H7 (cell line): ENCODE measurements around the gene MASP1. TPM values are rescaled to one million over a fixed set of nuclear protein-coding genes. Genes with fewer than 3 reads are reported as not detected.

Experiments
- DNase-seq: peaks from one replicate; pipeline ENCODE4 v3.0.0; 2012
- H3K27me3 ChIP-seq: 2 replicates; pipeline ENCODE4 v1.6.0; 2011; ENCODE audit warnings: mild to moderate bottlenecking, low read length; ENCODE audit not compliant: control insufficient read depth, insufficient read depth
- H3K36me3 ChIP-seq: replicated peaks from 2 replicates; pipeline ENCODE4 v1.5.1; 2011; ENCODE audit warnings: low read length; ENCODE audit not compliant: control insufficient read depth, insufficient read depth
- H3K4me3 ChIP-seq: 2 replicates; pipeline ENCODE4 v1.5.1; 2011; ENCODE audit warnings: low read depth, mild to moderate bottlenecking, control low read depth, low read length, moderate library complexity; ENCODE audit not compliant: insufficient read depth
- total RNA-seq: library from RNA; depleted of rRNA; stranded (reverse); fragments of >200 nt; shearing (Covaris generic); gene quantifications from 2 replicates; pipeline ENCODE4 v1.2.3, GENCODE V29; 2014

Gene MASP1
- total RNA-seq, 1 experiment from 2014 or later: 4.1 TPM

DNA sequence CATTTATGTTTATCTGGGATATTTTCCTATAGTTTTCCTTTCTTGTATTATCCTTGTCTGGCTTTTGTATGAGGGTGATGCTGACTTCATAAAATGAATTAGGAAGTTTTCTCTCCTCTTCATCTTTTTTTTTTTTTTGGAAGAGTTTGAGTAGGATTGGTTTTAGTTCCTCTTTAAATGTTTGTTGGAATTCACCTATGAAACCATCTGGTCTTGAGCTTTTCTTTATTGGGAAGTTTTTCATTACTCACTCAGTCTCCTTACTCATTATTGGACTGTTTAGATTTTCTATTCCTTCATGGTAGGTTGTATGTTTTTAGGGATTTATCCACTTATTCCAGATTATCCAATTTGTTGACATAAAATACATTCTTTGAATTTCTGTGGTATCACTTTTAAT lies 18.7 kb upstream of the MASP1 start:
- DNase-seq: no peak
- H3K4me3 ChIP-seq: no peak overlapping the region
- H3K27me3 ChIP-seq: no peaks in the 10 kb centered on the region; the same call in 1 of the 2 replicates
- no peaks in the 10 kb centered on the region for H3K36me3 ChIP-seq

DNA sequence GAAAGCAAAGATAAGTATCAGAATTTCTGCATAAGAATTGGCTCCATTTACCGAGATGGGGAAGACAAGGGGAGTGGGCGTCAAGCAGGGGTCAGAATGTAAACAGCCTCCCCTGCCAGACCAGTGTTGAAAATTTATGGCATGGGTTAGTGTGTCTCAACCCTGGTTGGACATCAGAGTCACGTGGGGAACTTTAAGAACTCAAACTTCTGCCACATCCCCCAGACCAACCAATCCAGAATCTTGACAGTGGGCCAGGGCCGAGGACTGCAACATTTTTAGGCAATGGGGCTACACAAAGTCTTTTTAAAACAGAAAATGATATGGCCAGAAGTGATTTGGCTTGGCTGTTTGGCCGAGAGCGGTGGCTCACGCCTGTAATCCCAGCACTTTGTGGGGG lies 14.3 kb upstream of the MASP1 start:
- DNase-seq: no peak
- H3K27me3 ChIP-seq: no peaks in the 10 kb centered on the region
- H3K36me3 ChIP-seq: no peaks in the 10 kb centered on the region
- no peak overlapping the region for H3K4me3 ChIP-seq

DNA sequence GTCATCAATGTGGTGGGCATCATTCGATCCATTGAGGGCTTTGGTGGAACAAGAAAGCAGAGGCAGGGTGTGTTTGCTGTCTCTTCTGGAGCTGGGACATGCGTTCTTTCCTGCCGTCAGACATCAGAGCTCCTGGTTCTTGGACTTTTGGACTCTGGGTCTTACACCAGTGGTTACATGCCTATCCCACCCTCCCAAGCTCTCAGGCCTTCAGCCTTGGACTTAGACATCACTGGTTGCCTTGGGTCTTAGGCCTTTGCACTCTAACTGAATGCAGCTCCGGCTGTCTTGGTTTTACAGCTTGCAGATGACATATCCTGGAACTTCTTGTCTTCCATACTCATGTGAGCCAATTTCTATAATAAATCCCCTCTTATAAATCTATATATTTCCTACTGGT lies 8.1 kb upstream of the MASP1 start:
- no peak for DNase-seq
- Histone ChIP-seq H3K36me3 (no peaks in the 10 kb centered on the region), H3K27me3 (no peaks in the 10 kb centered on the region), H3K4me3 (no peak overlapping the region)

DNA sequence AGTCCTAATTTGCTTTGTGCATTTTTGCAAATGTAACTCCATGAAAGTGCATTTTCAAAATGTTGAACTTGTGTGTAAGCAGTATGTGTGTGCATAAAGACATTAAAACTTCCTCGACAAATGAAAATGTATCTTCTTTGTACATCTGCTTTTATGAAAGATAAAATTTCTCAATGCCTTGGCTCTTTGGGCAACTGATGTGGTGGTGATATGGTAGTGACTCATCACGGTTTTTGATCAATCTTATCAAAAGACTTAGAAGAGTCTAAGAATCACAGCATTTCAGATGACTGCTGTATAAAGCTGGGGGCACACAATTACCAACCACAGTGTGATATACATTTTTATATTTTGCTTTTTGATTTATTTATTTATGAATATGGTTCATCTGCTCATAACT lies 5.4 kb upstream of the MASP1 start:
- H3K27me3 ChIP-seq: no peaks in the 10 kb centered on the region; the same call in 1 of the 2 replicates
- no peak overlapping the region for H3K4me3 ChIP-seq
- no peak for DNase-seq
- no peaks in the 10 kb centered on the region for H3K36me3 ChIP-seq

DNA sequence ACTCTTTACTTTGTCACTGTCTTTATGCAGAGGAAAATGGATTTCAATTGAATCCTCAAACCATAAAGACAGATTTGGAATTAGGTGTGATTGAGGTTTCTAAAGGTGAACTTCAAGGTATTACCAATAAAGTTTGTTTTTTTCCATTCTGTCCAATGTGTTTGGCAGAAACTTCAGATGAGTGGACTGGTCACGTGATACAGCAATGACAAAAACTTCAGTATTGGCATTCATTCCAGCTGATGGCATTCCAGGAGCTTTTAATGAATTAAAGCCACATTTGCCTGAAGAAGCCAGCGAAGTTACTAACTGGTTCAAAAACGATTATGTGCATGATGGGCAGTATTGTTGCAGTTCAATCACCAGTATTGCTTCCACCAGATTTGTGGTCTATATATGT lies 4.5 kb upstream of the MASP1 start:
- H3K27me3 ChIP-seq: no peaks in the 10 kb centered on the region; the same call in 1 of the 2 replicates
- H3K36me3 ChIP-seq: no peaks in the 10 kb centered on the region
- H3K4me3 ChIP-seq: no peak overlapping the region
- no peak for DNase-seq

DNA sequence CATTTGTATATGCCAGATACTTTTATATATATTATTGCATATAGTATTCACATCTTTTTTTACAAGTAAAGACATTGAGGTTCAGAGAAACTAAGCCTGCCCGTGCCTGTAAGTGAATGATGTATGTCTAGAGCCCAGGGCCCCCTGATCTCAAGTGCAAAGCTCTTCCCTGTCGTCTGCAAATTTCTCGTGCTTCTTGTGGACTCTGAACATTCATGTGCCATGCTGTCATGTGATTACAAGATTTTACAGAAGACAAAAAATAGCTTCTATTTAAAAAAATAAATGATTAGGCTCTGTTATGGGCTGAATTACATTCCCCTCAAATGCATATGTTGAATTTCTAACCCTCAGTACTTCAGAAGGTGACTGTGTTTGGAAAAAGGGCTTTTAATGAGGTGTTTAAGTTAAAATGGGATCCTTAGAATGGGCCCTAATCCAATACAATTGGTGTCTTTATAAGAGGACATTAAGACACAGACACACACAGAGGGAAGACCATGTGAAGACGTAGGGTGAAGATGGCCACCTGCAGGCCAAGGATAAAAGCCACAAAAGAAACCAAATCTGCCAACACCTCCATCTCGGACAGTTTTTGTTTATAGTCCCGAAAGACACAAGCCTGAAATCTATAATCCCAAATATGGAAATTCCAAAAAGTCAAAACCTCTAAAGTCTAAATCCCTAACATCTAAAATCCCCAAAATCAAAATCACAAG lies 3.9 kb upstream of the MASP1 start:
- Histone ChIP-seq H3K36me3 (no peaks in the 10 kb centered on the region), H3K27me3 (peaks cover 1% of the 10 kb centered on the region), H3K4me3 (no peak overlapping the region)
- no peak for DNase-seq

DNA sequence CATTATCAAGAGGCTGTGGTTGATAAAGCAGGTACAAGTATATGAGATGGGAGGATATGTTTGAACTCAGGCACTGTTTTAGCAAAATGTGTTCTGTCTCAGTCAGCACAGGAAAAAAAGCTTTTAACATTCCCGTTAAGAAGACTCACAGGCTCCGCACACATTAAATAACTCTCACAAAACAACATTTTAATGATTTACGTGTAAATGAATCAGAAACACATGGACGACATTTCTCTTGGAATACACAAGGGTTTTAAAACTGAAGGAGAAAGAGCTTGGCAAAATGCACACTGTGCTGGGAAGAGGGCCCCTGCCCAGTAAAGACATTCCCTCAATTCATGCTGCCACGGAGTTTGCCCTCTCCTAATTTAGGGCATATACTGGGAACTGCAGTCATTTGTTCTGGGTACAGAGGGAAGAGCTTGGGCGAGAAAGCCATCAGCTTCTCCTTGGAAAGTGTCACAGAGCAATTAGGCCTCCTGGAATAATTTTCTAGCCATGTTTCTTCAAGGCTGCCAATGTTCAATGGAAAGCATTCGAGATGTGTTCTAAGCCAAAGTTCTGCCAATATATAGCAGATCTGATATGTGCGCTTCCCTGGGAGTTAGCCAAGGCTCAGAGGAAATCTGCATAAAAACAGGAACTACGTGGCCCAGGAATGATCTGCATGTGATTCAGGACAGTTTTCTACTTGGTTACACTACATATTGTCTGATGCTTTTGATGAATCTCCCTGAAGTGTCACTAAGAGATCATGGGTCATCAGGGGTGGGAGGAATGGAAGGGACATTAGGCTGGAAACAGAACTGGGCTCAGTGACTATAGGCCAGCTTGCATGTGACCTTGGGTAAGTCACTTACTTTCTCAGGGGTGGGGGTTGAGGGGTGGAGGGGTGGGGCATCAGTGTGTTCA lies 2.2 kb upstream of the MASP1 start:
- Histone ChIP-seq H3K4me3 (no peak overlapping the region), H3K27me3 (peaks cover 1% of the 10 kb centered on the region), H3K36me3 (no peaks in the 10 kb centered on the region)
- DNase-seq: no peak

DNA sequence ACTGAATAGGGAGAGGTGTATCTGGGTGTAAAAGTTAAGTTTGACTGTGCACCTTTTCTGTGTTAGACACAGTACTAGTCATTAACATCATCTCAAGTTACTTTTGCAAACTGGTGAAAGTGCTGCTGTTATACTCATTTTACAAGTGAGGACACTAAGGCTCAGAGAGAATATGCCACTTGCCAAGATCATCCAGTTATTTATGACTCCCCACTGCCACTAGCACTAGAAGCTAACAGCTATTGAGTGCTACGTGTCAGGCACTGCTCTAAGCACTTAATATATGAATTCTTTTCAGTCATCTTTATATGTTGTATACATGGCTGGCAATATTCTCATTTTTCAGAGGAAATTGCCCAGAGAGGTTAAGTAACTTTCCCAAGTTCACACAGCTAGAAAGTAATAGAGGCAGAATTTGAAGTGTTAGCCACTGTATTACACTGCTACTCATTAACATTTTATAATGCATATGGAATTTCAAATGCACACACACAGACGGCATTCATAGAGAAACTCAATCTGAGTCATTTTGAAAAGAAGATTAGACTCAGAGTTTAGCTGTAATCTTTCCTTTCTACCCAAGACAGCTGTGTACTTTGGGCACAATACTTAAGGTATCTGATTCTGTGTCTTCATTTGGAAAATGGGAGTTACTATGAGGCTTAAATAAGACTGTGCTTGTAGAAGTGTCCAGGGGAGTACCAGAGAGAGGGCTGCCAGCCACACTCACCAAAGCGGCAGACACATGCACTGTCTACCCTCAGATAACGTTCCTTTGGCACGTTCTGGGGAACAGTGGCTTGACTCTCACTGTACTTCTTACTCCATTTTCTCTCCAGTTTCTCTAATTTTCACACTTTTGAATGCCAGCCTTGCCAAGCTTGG lies 1.3 kb upstream of the MASP1 start:
- Histone ChIP-seq H3K27me3 (peaks cover 1% of the 10 kb centered on the region), H3K36me3 (no peaks in the 10 kb centered on the region), H3K4me3 (no peak overlapping the region)
- DNase-seq: no peak

DNA sequence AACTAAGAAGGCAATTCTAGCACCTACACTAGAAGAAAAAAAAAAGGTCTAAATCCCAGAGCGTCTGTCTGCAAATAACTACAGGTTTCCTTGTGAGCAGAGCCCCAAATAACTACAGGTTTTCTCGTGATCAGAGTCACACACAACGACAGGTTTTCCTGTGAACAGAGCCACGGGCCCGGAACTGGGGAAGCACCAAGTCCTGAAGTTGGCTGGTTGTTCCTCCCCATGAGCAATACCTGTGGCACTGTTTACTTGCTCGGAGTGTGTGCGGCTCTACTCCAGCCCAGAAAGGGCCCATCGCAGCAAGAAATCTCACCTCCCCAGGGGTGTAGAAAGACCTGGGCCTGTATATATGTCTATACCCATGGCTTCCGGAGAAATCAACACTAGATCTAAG lies 644 bp upstream of the MASP1 start:
- no peak for DNase-seq
- no peak overlapping the region for H3K4me3 ChIP-seq
- no peaks in the 10 kb centered on the region for H3K36me3 ChIP-seq

DNA sequence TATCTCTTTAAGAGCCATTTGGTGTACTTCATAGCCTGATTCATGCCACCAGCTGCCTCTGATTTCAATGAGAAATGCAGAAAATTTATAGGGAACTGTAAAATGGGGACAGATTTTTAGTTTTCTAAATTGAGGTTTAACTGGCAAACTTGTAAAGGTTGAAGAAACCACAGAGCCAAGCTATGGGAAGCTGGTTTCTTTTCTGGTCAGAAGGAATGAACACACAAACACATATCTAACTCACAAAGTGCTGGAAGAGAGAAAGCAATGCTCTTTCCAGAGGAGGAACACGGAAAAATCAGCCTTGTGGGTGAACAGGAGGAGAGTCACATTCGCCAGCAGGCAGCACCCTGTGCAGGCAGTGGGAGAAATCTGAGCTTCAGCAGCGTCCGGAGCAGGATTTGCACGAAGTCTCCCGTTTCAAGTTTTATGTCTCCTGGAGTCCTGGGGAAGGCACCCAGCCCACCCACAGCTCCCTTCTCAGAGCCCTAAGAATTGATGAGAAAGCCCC lies 481 bp downstream of the MASP1 start:
- Histone ChIP-seq H3K4me3 (peak overlapping the region; percentile 62), H3K27me3 (peaks cover 1% of the 10 kb centered on the region), H3K36me3 (no peaks in the 10 kb centered on the region)
- DNase-seq: peak; percentile 29

More for the DNA sequence above, 644 bp upstream of the MASP1 start:
- H3K27me3 ChIP-seq: peaks cover 1% of the 10 kb centered on the region

DNA sequence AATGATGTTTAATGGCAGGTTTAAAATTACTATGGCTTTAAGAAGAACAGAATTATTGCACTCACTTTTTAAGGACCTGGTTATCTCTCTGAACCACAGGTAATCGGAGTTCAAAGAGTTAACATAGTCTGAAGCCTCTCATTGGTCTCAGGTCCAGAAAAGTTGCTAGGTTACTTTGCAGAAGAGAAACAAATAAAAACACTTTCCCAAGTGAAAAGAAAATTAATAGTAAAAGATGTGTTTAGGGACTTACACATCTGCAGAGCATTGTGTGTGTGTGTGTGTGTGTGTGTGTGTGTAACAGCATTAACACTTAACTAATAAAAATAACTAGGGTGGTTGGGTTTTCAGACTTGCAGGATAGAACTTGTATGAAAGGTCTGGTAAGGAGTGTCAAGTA lies 1.0 kb downstream of the MASP1 start:
- Histone ChIP-seq H3K36me3 (no peaks in the 10 kb centered on the region), H3K27me3 (peaks cover 1% of the 10 kb centered on the region), H3K4me3 (no peak overlapping the region)
- DNase-seq: no peak

DNA sequence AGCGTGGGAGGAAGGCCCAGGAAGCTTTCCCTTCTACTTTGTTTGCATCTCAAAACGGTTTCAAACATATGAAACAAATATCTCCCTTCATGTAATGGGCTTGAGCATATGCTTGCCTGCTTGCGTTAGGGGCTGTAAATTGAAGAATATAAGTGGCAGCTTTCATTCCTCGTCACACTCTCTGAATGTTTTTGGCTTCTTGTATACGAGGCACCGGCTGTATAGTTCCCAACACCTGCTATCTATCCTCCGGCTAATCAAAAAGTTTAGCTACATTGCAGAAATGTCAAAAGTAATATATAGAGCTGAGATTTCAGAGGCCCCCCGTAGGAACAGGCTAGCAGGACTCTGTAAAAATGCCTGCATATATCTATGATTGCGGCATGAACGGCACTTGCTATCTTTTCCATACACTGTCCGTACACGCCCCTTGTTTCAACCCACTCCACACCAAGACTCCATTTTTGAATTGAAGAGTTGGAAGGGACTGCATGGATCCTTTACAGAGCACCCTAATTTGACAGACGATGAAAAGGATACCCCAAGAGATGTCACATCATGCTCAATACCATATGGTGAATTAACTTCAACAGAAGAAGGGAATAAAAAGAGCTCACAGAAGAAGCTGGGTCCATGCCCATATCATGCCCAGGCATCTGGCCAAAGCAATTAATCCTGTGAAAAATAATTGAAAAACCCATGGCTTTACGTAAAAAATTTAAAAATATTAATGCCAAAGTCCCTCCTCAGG lies 2.5 kb downstream of the MASP1 start:
- H3K4me3 ChIP-seq: no peak overlapping the region
- DNase-seq: no peak

DNA sequence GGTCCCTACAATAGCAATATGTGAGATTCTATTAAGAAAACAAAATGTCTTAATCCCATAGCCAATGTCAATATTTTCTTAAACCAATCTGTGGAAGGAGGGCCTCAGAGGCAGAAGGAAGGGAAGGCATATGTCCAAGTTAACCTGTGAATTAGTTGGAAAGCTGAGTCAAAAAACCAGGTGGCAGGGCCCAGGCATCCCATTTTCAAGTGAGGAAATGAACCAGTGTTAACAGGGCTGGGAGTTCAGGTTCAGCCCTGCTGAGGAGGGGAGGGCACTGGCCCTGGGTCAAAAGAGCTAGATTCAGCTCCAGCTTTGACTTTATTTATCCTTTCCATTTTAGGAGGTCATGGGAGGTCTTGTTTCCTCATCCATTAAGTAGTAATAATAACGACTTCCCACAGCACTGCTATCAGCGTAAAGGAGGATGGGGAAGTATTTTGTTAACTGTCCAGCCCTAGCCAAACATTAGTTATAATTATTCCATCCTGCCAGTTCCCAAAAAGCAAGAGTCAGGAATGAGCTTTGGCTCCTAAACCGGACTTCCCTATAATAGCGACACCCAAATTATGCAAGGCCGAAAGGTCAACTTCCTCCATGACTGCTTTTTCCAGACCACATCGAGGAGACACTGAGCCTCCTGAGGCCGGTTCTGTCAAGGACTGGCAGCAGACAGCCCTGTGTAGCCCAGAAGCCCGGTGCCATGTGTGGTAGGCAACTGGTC lies 3.2 kb downstream of the MASP1 start:
- DNase-seq: no peak
- no peak overlapping the region for H3K4me3 ChIP-seq
- peaks cover 1% of the 10 kb centered on the region for H3K27me3 ChIP-seq
- H3K36me3 ChIP-seq: no peaks in the 10 kb centered on the region

More for the DNA sequence above, 2.5 kb downstream of the MASP1 start:
- Histone ChIP-seq H3K36me3 (no peaks in the 10 kb centered on the region), H3K27me3 (peaks cover 1% of the 10 kb centered on the region)
